Astrocyte (in vitro differentiated cells and primary cell): Measurements from ENCODE around the gene SHBG. TPM values are rescaled to one million over a fixed set of nuclear protein-coding genes. Genes with fewer than 3 reads are reported as not detected.

ENCODE experiments used
- DNase-seq: peaks from one replicate; pipeline ENCODE4 v3.0.0-alpha.2; 2010; ENCODE audit warnings: low read depth
- FAIRE-seq: peaks from 2 replicates; lab custom pipeline; 2011; peaks lifted over from hg19 to GRCh38; lab: Jason Lieb, UNC
- H2AFZ ChIP-seq: 2 replicates; pipeline ENCODE4 v1.6.0; 2012; ENCODE audit warnings: low read depth, low read length, inconsistent platforms
- H3K27ac ChIP-seq: 2 replicates; pipeline ENCODE4 v1.5.1; 2011; ENCODE audit warnings: low read depth, low read length, inconsistent platforms
- H3K27me3 ChIP-seq: 2 replicates; pipeline ENCODE4 v1.6.0; 2011; ENCODE audit warnings: low read length, inconsistent platforms; ENCODE audit not compliant: insufficient read depth
- H3K36me3 ChIP-seq: 2 replicates; pipeline ENCODE4 v1.5.1; 2011; ENCODE audit warnings: low read length, inconsistent platforms; ENCODE audit not compliant: insufficient read depth
- H3K4me1 ChIP-seq: 2 replicates; pipeline ENCODE4 v1.5.1; 2011; ENCODE audit warnings: low read length, inconsistent platforms; ENCODE audit not compliant: insufficient read depth
- H3K4me2 ChIP-seq: 2 replicates; pipeline ENCODE4 v1.6.0; 2012; ENCODE audit warnings: low read length, inconsistent platforms
- H3K4me3 ChIP-seq: 2 replicates; pipeline ENCODE4 v1.5.1; 2011; ENCODE audit warnings: low read depth, mild to moderate bottlenecking, low read length, inconsistent platforms; ENCODE audit not compliant: insufficient read depth
- H3K79me2 ChIP-seq: 2 replicates; pipeline ENCODE4 v1.6.0; 2012; ENCODE audit warnings: mild to moderate bottlenecking, low read length, inconsistent platforms; ENCODE audit not compliant: insufficient read depth
- H3K9ac ChIP-seq: 2 replicates; pipeline ENCODE4 v1.6.0; 2012; ENCODE audit warnings: mild to moderate bottlenecking, low read length, inconsistent platforms
- H3K9me3 ChIP-seq: 2 replicates; pipeline ENCODE4 v1.5.1; 2012; ENCODE audit warnings: low read depth, mild to moderate bottlenecking, low read length, inconsistent platforms; ENCODE audit not compliant: insufficient read depth
- H4K20me1 ChIP-seq: 2 replicates; pipeline ENCODE4 v1.6.0; 2012; ENCODE audit warnings: low read length, inconsistent platforms; ENCODE audit not compliant: insufficient read depth
- H3K27ac Mint-ChIP-seq: one replicate; pipeline ENCODE4 v1.8.0; 2021; ENCODE audit warnings: mild to moderate bottlenecking, mixed read lengths; ENCODE audit not compliant: unreplicated experiment
- H3K27me3 Mint-ChIP-seq: one replicate; pipeline ENCODE4 v1.8.0; 2021; ENCODE audit warnings: low read depth, mixed read lengths; ENCODE audit not compliant: unreplicated experiment
- H3K36me3 Mint-ChIP-seq: one replicate; pipeline ENCODE4 v1.8.0; 2021; ENCODE audit warnings: low read depth, mixed read lengths; ENCODE audit not compliant: unreplicated experiment
- H3K4me1 Mint-ChIP-seq: one replicate; pipeline ENCODE4 v1.8.0; 2021; ENCODE audit warnings: low read depth, mixed read lengths; ENCODE audit not compliant: unreplicated experiment
- H3K4me3 Mint-ChIP-seq: one replicate; pipeline ENCODE4 v1.8.0; 2021; ENCODE audit warnings: mild to moderate bottlenecking, moderate library complexity, mixed read lengths; ENCODE audit not compliant: unreplicated experiment
- H3K9me3 Mint-ChIP-seq: one replicate; pipeline ENCODE4 v1.8.0; 2021; ENCODE audit warnings: mild to moderate bottlenecking, mixed read lengths; ENCODE audit not compliant: unreplicated experiment
- EZH2 ChIP-seq: IDR thresholded peaks from 2 replicates; pipeline ENCODE4 v1.6.1; 2012; ENCODE audit warnings: mild to moderate bottlenecking, low read length, inconsistent platforms; ENCODE audit not compliant: insufficient read depth
- total RNA-seq: library from RNA; stranded (reverse); gene quantifications from 2 replicates; pipeline ENCODE4 v1.2.1, GENCODE V29; 2021
- TF ChIP-seq, protein P1 (sequence below): IDR thresholded peaks from 2 replicates; pipeline ENCODE4 v1.5.1; 2011; ENCODE audit warnings: low read depth, mild to moderate bottlenecking, inconsistent platforms, low read length, moderate library complexity; ENCODE audit not compliant: insufficient read depth

SHBG gene
- total RNA-seq, 1 donor from 2014 or later = 0.79 TPM

DNA sequence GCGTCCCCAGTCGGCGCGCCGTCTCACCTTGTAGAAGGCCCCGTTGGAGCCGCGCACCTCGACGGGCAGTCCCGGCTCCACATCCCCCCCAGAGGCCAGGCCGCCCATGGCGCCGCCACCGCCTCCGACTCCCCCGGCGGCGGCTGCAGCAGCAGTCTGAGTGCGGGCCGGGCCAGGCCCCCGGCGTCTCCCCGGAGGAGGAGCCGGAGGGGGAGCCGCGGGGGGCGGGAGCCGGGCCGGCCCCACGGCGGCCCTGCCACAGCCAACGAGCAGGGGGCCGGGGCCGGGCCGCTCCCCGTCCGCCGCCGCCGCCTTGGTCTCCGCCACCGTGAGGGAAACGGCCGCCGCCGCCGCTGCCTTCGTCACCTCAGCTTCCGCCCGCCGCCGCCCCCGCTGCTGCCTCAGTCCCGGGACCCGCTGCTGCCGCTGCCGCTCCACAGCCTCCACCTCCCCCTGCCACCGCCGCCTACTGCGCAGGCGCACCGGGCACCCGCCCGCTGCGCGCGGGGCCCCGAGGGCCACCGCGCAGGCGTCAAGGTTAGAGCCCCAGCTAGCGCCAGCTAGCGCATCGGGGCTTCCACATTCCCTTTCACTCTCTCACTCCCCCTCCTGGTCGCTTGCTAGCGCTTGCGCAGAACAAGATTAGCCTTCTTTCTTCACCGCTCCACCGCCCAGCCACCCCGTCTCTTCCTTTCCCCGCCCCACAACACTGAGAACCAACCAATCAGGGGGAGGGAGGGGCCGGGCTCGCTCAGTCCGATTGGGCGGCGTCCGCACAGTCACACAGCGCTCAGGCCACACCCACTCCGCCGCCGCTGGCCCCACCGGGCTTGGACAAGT, 15.3 kb upstream of the SHBG start, which contains the start of gene FXR2:
Gene FXR2, minus strand, starts transcription at position 473 of the 840 bp plus-strand sequence. Its CDS starts 365 bp downstream, at position 108.
- Histone ChIP-seq H3K36me3 (no peaks in the 10 kb centered on the region), H4K20me1 (peaks cover 42% of the 10 kb centered on the region), H3K9me3 (no peaks in the 10 kb centered on the region), H3K27me3 (no peaks in the 10 kb centered on the region), H3K4me2 (peak within 1 kb of the TSS; percentile 87), H2AFZ (peak within 1 kb of the TSS; percentile 79), H3K4me3 (peak within 1 kb of the TSS; percentile 89), H3K9ac (peak within 1 kb of the TSS; percentile 93), H3K4me1 (peaks cover 22% of the 10 kb centered on the region), H3K27ac (peak within 1 kb of the TSS; percentile 82), H3K79me2 (peaks cover 45% of the 10 kb centered on the region)
- Mint-ChIP-seq H3K4me3 (peak within 1 kb of the TSS; percentile 95), H3K4me1 (peaks cover 28% of the 10 kb centered on the region), H3K9me3 (no peaks in the 10 kb centered on the region), H3K27ac (peak within 1 kb of the TSS; percentile 92), H3K27me3 (no peaks in the 10 kb centered on the region), H3K36me3 (peaks cover 3% of the 10 kb centered on the region)
- DNase-seq (peak; percentile 98), FAIRE-seq (no peak)
- no peak for TF ChIP-seq EZH2
- TF ChIP-seq, protein P1, sequence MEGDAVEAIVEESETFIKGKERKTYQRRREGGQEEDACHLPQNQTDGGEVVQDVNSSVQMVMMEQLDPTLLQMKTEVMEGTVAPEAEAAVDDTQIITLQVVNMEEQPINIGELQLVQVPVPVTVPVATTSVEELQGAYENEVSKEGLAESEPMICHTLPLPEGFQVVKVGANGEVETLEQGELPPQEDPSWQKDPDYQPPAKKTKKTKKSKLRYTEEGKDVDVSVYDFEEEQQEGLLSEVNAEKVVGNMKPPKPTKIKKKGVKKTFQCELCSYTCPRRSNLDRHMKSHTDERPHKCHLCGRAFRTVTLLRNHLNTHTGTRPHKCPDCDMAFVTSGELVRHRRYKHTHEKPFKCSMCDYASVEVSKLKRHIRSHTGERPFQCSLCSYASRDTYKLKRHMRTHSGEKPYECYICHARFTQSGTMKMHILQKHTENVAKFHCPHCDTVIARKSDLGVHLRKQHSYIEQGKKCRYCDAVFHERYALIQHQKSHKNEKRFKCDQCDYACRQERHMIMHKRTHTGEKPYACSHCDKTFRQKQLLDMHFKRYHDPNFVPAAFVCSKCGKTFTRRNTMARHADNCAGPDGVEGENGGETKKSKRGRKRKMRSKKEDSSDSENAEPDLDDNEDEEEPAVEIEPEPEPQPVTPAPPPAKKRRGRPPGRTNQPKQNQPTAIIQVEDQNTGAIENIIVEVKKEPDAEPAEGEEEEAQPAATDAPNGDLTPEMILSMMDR = peak; percentile 44

DNA sequence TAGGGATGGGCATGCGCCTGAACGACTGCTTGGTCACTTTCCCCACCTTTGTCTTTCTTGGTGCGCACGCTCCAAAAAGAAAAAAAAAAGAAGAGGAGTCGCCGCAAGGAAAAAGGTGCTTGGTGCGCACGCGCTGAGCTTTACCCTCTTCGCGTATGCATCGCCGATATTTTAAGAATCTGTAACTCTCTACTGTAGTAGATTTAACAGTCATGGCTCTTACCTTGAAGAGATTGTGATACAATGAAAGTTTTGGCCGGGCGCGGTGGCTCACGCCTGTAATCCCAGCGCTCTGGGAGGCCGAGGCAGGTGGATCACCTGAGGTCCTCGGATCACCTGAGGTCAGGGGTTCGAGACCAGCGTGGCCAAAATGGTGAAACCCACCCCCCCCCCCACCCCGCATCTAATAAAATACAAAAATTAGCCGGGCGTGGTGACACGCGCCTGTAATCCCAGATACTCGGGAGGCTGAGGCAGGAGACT, 14.6 kb upstream of the SHBG start:
- Mint-ChIP-seq H3K27me3 (no peaks in the 10 kb centered on the region), H3K4me3 (peak overlapping the region; percentile 82), H3K27ac (no peak overlapping the region), H3K36me3 (peaks cover 3% of the 10 kb centered on the region), H3K9me3 (no peaks in the 10 kb centered on the region), H3K4me1 (peaks cover 28% of the 10 kb centered on the region)
- FAIRE-seq (peak; percentile 34), DNase-seq (no peak)
- H3K9ac ChIP-seq = peak overlapping the region; percentile 72
- no peaks in the 10 kb centered on the region for H3K9me3 ChIP-seq
- H3K27me3 ChIP-seq = no peaks in the 10 kb centered on the region
- H2AFZ ChIP-seq = peak overlapping the region; percentile 79
- peak overlapping the region; percentile 46 for H3K27ac ChIP-seq
- TF ChIP-seq, protein P1 = no peak
- TF ChIP-seq EZH2 = no peak
- H3K4me3 ChIP-seq = peak overlapping the region; percentile 56
- H4K20me1 ChIP-seq = peaks cover 37% of the 10 kb centered on the region
- peaks cover 40% of the 10 kb centered on the region for H3K79me2 ChIP-seq
- no peaks in the 10 kb centered on the region for H3K36me3 ChIP-seq
- H3K4me1 ChIP-seq = peaks cover 22% of the 10 kb centered on the region
- peak overlapping the region; percentile 86 for H3K4me2 ChIP-seq

DNA sequence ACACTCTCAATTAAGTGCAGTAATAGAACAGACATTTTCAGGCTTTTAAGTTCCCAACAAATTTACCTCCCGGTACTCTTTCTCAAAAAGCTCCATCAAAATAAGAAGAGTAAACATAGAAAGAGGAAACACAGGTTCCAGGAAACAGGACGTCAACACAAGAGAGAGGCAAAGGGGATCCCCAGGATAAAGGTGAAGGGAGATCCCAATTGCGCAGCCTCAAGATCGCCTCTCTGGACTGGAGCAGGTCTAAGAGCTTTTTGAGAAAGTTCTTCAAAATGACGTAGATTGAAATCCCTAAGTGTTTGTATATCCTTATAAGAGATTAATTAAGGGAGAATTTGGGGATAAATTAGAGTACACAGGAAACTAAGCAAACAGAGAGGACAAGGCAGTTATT, 11.3 kb upstream of the SHBG start:
- no peak overlapping the region for H3K27ac Mint-ChIP-seq
- no peaks in the 10 kb centered on the region for H3K27me3 Mint-ChIP-seq
- no peak overlapping the region for H3K4me3 Mint-ChIP-seq
- Histone ChIP-seq H2AFZ (no peak overlapping the region), H4K20me1 (peaks cover 7% of the 10 kb centered on the region), H3K27ac (no peak overlapping the region), H3K9ac (no peak overlapping the region), H3K4me2 (no peak overlapping the region), H3K36me3 (no peaks in the 10 kb centered on the region), H3K4me3 (no peak overlapping the region), H3K4me1 (peaks cover 4% of the 10 kb centered on the region), H3K9me3 (no peaks in the 10 kb centered on the region), H3K27me3 (no peaks in the 10 kb centered on the region), H3K79me2 (peaks cover 8% of the 10 kb centered on the region)
- no peaks in the 10 kb centered on the region for H3K36me3 Mint-ChIP-seq
- peaks cover 2% of the 10 kb centered on the region for H3K4me1 Mint-ChIP-seq
- H3K9me3 Mint-ChIP-seq = no peaks in the 10 kb centered on the region
- FAIRE-seq (no peak), DNase-seq (no peak)
- TF ChIP-seq EZH2 = no peak
- TF ChIP-seq, protein P1 = no peak
